Right forelimb (tissue), 1 donor: ENCODE measurements around the gene UFSP1.

Source experiments
- DNase-seq: peaks from one replicate; pipeline ENCODE4 v3.0.0-alpha.2; 2018

UFSP1 gene

DNA sequence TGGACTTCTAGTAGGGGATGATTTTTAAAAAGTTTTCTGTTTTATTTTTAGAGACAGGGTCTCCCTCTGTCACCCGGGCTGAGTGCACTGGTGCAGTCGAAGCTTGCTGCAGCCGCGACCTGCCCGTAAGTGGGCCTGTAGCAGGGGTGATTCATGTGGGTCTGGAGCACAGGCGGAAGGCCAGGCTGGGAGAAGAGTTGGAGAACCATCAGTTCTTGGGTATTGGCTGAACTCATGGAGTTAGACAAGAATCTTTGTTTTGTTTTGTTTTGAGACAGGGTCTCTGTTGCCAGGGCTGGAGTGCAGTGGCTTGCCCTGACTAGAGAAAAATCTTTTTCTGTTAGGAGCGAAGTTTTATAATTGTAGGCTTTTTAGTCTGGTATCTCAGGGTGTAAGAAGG is 8.9 kb downstream of the UFSP1 start:
- no peak for DNase-seq

DNA sequence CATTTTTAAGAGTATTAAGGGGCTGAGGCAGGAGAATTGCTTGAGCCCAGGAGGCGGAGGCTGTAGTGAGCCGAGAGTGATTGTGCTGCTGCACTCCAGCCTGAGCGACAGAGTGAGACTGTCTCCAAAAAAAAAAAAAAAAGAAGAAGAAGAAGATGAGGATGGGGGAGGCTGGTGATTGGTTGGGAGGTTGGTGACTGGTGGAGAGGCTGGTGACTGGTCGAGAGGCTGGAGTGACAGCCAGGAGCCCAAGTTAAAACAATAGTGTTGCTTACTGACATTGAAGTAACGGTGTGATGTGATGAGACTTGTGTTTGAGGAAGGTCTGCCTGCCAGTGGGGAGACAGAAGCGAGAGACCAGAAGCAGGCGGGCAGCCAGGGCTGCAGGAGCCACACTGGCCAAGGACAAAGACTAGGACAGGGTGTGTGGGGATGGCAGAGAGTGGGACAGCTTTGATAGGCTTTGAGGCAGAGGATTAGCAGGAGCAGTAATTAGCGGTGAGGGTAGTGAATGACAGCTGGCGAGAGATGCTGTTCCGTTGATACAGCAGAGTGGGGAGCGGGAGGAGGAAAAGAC is 9.7 kb downstream of the UFSP1 start:
- no peak for DNase-seq

DNA sequence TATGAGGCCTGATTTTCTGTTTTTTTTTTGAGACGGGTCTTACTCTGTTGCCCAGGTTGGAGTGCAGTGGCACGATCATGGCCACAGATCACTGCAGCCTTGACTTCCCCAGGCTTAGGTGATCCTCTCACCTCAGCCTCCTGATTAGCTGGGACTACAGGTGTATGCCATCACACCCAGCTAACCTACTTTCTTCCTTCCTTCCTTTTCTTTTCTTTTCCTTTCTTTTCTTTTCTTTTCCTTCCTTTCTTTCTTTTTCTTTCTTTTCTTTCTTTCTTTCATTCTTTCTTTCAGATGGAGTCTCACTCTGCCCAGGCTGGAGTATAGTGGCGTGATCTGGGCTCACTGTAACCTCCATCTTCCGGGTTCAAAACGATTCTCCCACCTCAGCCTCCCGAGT is 10.8 kb downstream of the UFSP1 start:
- no peak for DNase-seq

DNA sequence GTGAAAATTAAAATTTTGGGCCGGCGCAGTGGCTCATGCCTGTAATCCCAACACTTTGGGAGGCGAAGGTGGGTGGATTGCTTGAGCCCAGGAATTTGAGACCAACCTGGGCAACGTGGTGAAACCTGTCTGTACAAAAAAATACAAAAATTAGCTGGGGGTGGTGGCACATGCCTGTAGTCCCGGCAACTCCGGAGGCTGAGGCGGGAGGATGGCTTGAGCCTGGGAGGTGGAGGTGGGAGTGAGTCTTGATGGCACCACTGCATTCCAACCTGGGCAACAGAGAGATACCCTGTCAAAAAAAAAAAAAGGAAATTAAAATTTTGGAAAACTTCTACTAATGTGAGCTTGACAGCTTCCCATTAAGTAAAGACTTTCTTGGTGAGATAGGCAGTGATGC is 11.5 kb downstream of the UFSP1 start:
- DNase-seq: no peak

DNA sequence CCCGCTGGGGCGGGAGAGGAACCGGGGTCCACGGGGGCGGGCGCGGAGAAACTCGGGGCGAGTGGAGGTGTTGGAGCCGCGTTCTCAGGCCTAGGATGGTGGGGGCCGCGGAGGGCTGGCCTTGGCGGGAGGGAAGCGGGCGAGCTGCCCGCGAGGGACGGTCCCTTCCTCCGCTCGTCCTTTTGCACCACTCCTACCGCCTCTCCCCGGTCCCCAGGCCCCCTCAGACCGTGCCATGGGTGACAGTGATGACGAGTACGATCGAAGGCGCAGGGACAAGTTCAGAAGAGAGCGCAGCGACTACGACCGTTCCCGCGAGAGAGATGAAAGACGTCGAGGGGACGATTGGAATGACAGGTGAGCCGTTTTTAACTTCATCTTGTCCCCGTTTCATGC is 14.2 kb downstream of the UFSP1 start:
- no peak for DNase-seq

DNA sequence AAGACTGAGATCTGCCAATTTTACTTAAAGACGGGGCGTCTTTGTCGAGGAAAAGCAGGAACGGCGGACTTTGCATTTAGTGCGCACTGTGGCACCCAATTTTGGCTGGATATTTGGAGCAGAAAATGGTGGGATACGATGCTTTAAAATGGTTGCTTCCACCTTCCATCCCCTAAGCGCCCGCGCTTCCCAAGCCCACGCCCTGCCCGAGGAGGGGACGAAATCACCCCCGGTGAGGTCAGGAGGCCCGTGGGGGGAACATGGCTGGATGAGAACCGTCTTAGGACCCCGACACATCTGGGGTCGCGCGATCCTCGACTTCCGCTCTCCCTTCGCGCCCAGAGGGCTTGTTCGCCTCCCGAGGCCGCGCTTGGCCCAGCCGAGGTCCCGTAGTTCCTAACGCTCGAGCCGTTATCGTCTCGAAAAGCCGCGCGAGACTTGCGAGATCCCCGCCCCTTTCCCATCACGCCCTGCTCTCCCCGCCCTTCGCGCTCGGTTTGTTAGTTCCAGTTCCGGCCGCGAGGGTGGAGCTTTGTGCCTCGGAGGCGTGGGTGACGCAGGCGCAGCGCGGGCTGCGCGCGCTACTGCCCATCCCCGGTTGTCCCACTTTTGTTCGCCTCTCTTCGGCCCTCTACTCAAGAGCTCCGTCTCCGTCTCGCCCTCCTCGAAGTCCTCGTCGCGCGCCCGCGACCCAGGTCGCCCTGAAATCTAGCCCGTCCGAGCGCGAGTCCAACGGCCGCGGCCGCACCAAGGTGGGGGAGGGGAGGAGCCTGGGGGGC is 14.7 kb downstream of the UFSP1 start, which contains the start of gene SRRT:
SRRT (plus strand) TSS at position 527 of the 779 bp plus-strand sequence. CDS start 488 bp downstream, outside the sequence.
- DNase-seq: peak; percentile 99

DNA sequence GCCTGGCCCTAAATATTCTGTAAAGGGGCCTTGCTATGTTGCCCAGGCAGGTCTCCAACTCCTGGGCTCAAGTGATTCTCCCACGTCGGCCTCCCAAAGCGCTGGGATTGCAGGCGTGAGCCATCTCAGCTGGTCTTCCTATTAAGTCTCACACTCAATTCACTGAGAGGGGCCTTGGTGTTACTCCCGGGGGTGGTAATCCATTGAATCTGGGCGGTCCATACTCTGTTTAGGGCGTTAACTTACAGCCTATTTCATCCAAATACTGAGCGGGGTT is 15.3 kb downstream of the UFSP1 start:
- DNase-seq: no peak

DNA sequence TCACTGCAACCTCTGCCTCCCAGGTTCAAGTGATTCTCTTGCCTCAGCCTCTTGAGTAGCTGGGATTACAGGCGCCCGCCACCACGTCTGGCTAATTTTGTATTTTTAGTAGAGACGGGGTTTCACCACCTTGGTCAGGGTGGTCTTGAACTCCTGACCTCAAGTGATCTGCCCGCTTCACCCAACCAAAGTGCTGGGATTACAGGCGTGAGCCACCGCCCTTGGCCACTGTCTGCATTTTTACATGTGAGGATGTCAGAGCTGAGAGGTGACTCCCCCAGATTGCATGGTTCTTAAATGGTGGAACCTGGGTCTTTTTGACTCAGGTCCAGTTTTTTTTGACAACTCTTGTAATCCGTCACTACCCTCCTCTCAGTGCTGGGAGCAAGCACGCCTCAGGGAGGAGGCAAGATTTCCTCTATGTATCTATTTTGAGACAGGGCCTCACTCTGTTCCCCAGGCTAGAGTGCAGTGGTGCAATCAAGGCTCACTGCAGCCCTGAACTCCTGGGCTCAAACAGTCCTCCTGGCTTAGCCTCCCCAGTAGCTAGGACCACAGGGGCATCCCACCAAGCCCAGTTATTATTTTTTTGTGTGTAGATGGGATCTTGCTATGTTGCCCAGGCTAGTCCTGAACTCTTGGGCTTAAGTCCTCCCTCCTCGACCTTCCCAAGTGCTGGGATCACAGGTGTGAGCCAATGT is 15.8 kb downstream of the UFSP1 start:
- DNase-seq: no peak

DNA sequence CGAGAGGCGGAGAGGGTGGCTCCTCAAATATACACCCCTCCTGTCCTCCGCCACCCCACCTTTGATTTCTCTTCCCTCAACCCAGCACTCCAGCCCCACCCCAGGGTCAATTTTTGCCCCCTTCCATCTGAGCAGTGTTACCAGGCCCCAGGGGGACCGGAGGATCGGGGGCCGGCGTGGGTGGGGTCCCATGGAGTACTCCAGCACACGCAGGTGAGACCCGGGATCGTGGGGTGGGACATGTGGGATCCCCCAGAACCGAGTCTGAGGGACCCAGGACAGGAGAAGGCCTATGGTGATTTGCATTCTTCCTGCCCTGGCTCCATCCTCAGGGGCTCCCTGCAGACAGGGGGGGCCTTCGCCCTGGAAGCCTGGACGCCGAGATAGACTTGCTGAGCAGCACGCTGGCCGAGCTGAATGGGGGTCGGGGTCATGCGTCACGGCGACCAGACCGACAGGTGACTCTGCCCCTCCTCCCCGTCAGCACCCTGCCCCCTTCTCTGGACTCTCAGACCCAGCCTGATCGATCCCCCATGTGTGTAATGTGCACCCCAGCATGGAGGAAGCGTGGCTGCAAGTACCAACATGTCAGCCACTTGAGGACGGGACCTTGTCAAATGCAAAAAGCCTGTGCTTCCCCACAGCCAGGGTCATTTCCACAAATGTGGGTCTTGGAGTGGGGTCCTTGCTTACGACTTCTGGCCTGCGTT is 21.6 kb downstream of the UFSP1 start:
- DNase-seq: no peak

DNA sequence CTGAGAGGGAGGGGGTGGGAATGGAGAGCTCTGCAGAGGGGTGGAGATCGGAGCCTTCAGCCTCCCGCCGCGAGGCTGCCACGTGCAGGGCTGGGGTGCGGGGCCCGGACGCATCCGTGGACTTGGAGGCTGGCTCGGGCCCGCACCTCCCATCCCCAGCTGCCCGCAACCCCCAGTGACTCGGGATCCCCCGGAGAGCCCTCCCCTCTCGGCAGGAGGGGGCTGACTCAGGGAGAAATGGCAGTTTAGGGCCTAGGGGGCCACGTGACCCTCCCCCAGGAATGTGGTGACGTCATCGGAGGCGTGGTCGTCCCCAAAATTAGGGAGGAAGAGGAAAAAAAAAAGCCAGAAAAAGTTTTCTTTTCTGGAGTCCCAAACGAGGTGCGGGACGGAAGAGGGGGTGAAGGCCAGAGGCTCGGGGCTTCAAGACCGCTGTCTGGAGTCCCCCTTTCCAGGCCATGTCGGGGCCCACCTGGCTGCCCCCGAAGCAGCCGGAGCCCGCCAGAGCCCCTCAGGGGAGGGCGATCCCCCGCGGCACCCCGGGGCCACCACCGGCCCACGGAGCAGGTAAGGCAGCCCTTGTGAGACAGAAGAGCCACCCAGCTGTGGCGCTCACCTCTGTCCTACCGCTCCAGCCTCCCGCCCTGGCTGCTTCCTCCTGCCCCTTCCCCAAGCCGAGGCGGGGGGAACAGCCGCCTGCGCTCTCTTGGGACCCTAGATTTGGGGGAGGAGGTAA is 22.3 kb downstream of the UFSP1 start, which contains the start of gene TRIP6:
TRIP6 (plus strand) TSS at position 348 of the 736 bp plus-strand sequence; CDS start at position 459, 111 bp downstream.
- peak; percentile 96 for DNase-seq

DNA sequence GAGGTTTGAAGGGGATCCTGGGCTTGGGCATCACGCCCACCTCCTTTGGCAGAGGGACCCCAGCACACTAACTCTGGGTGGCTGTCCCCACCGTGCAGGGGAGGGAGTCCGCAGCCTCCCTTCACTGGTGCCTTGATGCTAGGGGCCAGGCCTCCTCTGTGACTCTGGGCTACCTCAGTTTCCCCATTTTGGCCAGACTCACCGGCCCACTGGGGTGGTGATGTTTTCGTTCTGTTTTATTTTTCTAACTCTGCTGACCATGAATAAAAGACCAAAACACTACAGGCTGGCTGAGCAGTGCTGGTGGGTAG is 22.8 kb downstream of the UFSP1 start:
- DNase-seq: no peak

DNA sequence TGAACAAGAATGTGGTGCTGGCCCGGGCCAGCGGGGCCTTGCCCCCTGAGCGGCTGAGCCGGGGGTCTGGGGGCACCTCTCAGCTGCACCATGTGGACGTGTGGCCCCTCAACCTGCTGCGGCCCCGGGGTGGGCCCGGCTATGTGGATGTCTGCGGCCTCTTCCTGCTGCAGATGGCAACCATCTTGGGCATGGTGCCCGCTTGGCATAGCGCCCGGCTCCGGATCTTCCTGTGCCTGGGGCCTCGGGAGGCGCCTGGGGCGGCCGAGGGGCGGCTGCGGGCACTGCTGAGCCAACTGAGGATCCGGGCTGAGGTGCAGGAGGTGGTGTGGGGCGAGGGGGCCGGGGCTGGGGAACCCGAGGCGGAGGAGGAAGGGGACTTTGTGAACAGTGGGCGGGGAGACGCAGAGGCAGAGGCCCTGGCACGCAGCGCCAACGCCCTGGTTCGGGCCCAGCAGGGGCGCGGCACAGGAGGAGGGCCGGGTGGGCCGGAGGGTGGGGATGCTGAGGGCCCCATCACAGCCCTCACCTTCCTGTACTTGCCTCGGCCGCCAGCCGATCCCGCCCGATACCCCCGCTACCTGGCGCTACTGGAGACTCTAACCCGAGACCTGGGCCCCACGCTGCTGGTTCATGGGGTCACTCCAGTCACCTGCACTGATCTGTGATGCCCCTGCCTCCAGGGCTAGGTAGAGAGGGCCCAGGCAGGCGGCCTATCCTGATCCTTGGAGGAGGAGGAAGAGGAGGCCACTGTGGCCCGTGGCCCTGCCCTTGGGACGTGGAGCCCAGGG is 23.4 kb downstream of the UFSP1 start:
- peak; percentile 88 for DNase-seq

DNA sequence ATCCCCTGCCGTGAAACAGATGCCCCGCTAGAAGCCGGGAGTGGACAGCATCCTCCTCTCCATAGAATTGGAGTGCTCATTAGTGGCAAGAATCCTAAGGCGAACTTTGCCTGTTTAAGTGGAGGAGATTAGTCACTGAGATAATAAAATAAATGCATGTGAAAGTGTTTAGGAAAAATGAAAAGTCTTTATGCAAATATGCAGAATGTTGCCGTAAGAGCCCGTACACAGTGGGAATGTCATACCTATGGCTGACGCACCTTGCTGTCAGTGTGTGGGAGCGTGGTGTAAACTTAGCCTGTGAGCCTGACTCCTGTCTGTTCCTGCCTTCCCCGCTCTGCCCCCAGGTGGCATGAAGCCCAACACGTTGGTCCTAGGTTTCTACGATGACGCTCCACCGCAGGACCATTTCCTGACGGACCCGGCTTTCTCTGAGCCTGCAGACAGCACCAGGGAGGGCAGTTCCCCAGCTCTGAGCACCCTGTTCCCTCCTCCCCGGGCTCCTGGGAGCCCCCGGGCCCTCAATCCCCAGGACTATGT is 24.1 kb downstream of the UFSP1 start:
- DNase-seq: no peak

DNA sequence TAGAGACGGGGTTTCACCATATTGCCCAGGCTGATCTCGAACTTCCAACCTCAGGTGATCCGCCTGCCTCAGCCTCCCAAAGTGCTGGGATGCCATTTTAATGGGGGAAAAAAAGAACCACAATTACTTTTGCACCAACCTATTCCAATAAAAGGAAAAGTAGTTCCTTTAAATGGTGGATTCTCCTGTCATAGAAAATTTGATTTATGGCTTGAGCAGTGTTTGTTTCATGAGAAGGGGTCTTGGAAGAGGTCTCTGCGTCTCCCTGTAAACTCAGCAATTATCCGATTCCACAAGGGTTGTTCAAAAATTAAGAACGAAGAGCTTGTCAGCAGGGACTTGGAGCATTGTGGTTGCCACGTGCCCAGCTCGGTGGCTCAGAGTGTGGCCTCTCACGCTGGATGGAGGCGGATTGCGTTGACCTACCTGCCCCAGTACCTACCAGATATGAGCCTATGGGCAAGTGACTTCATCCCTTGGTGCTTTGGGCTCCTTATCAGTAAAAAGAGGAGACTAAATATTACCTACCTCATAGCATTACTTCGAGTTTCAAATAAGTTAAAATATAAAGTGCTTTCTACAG is 25.2 kb downstream of the UFSP1 start:
- no peak for DNase-seq

DNA sequence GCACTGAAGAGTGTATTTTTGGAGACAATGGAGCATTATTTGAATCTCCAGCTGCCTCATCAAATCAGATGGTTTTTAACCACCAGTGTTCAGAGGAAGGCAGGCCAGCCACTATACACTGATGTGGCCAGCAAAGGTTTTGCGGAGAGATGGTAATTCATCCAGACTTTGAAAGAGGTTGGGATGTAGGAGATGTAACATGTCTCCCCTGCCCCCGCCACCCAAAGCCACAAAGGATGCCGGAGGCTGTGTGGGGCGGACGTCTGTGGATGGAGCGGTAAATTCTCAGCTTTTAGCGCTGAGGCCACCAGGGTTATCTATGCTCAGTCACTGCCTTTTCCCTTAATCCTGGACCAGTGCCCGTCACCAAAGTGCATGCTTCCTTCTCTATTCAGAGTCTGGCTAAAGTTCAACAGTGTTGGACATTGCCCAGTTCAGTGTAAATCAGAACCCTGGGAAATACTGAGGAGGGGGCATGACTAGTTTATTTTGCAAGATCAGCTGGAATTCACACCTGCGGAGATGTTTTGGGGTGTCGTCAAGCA is 26.0 kb downstream of the UFSP1 start:
- no peak for DNase-seq

DNA sequence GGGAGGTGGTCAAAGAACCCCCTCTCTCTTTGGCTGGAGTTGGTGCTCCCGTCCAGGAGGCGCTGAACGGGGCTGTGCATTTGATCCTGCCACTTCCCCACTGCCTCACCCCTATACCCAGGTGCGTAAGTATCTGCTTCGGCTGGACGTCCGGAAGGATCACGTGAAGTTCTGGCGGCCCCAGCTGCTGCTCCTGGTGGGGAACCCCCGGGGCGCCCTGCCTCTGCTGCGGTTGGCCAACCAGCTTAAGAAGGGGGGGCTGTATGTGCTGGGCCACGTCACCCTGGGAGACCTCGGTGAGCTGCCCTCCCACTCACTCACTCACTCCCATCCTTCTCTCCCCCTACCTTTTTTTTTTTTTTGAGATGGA is 27.9 kb downstream of the UFSP1 start:
- no peak for DNase-seq

DNA sequence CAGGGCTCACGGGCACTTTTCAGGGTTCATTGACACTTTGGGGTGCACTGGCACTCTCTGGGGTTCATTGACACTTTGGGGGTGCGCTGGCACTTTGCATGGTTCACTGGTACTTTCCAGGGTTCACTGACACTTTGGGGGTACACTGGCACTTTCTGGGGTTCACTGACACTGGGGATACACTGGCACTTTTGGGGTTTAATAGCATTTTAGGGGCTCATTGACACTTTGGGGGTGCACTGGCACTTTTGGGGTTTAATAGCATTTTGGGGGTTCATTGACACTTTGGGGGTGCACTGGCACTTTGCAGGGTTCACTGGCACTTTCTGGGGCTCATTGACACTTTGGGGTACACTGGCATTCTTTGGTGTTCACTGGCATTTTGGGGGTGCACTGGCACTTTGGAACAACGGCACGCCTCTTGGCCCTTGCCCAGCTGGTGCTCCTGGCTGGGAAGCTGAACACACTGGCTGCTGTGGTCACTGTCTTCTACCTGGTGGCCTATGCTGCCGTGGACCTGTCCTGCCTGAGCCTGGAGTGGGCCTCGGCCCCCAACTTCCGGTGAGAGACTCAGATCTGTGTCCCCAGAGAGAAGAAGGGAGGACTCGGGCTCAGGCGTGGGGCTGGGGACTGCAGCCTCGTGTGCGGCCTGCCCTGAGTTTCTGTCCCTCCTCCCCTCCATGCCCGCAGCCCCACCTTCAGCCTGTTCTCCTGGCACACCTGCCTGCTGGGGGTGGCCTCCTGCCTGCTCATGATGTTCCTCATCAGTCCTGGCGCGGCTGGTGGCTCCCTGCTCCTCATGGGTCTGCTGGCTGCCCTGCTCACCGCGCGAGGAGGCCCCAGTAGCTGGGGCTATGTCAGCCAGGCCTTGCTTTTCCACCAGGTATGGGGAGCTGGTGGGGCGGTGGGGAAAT is 28.6 kb downstream of the UFSP1 start:
- no peak for DNase-seq

DNA sequence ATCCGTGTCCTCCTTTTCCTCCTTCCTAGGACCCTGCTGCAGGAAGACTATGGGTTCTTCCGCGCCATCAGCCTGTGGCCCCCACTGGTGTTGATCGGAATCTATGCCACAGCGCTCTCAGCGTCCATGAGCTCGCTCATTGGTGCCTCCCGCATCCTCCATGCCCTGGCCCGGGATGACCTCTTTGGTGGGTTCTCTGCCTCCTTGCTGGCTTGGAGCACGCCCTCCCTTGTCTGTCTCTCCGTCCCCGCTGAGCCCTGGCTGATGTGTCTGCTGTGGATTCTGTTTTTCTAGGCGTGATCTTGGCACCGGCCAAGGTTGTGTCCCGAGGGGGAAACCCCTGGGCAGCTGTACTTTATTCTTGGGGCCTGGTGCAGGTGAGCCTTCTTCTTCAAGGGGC is 29.7 kb downstream of the UFSP1 start:
- DNase-seq: no peak

DNA sequence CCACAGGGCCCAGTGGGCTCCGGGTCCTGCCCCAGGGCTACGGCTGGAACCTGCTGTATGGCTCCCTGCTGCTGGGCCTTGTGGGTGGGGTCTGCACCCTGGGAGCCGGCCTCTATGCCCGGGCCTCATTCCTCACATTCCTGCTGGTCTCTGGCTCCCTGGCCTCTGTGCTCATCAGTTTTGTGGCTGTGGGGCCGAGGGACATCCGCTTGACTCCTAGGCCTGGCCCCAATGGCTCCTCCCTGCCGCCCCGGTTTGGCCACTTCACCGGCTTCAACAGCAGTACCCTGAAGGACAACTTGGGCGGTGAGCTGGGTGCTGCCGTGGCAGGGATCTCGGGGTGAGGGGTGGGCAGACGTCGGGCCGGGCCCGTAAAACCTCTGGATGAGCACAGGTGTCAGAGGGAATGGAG is 32.6 kb downstream of the UFSP1 start:
- DNase-seq: no peak

DNA sequence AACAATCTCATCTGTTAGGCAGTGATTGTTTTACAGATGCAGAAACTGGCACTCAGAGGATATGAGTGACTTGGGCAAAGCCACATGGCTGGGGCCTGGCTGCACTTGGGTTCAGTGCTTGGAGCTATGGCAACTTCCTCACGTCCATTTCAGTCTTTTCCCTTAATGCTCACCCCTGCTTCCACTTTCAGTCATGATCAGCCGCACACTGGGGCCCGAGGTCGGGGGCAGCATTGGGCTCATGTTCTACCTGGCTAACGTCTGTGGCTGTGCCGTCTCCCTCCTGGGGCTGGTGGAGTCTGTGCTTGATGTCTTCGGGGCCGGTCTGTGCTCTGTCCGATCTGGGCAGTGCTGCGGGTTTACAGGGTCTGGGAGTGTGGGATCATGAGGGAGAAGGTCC is 34.0 kb downstream of the UFSP1 start:
- DNase-seq: no peak
